ENCODE measurements around the gene PHAF1. TPM values are rescaled to one million over a fixed set of nuclear protein-coding genes. Genes with fewer than 3 reads are reported as not detected.

The PHAF1 gene
- total and polyA plus RNA-seq, 2 of the 8 experiments (the other 6 are each of a cell fraction or from before 2014, with no cell fraction given): 18.6 to 26.4 TPM

GRCh38 chr16:67181346-67181745 lies 71.6 kb downstream of the PHAF1 start:
- ChIA-PET CTCF (ENCODE audit: partially characterized antibody) (interaction anchor here (0.7 to 8.2 kb wide), 5 partner anchors 12 to 163 kb away, joined by 3 to 78 read pairs (median 3); partner anchors contain the start of genes FBXL8, HSF4 and TRADD), POLR2A (ENCODE audit: partially characterized antibody) (interaction anchor here (1.0 kb wide), 1 partner anchor 11 kb away, joined by 4 read pairs; the partner anchor contains the start of gene NOL3)
- DNase-seq (ENCODE audit: low read depth in 1 of 2, low spot score in 2 of 2) (no peak), FAIRE-seq (no peak)
- Histone ChIP-seq H3K23ac (ENCODE audit: insufficient read length) (no peak overlapping the region), H3K56ac (replicated peaks; ENCODE audit: insufficient read length, low read depth, low read length) (no peak overlapping the region), H3K4me3 (ENCODE audit: extremely low read depth in 1 of 4, insufficient read depth in 2 of 4, low read depth in 3 of 4, low read length in 4 of 4) (no peak overlapping the region), H3K9ac (replicated peaks in 1 of 4; ENCODE audit: extremely low read depth in 1 of 4, low read depth in 3 of 4, low read length in 3 of 4) (no peak overlapping the region), H3K4ac (replicated peaks; ENCODE audit: insufficient read length, low read depth, low read length) (no peak overlapping the region), H4K20me1 (replicated peaks in 1 of 2; ENCODE audit: control insufficient read depth in 1 of 2, insufficient read depth in 2 of 2, low read length in 2 of 2) (peaks cover 5 to 28% of the 10 kb centered on the region in 2 experiments), H2BK5ac (ENCODE audit: low read depth, low read length) (no peak overlapping the region), H4K8ac (ENCODE audit: extremely low read depth, insufficient read depth, low read length) (no peak overlapping the region), H4K5ac (ENCODE audit: insufficient read length, low read depth, low read length) (no peak overlapping the region), H2AFZ (ENCODE audit: low read length) (no peak overlapping the region), H3K18ac (ENCODE audit: extremely low read depth, low read length) (no peak overlapping the region), H3K14ac (ENCODE audit: insufficient read length) (no peak overlapping the region), H4K91ac (replicated peaks; ENCODE audit: insufficient read length, low read length) (no peak overlapping the region), H2BK12ac (ENCODE audit: low read depth, low read length) (no peak overlapping the region), H2BK15ac (ENCODE audit: low read length) (no peak overlapping the region), H3K79me2 (ENCODE audit: control insufficient read depth in 1 of 2, insufficient read depth in 2 of 2, low read length in 2 of 2) (peaks cover 0 to 5% of the 10 kb centered on the region in 2 experiments; a peak in 1 of 4 replicates), H3K36me3 (ENCODE audit: control insufficient read depth in 2 of 4, insufficient read depth in 4 of 4, low read length in 3 of 4) (no peaks in the 10 kb centered on the region; a peak in 1 of 8 replicates), H3K9me3 (ENCODE audit: insufficient read depth in 2 of 2, low read depth in 1 of 2, low read length in 1 of 2) (no peaks in the 10 kb centered on the region), H3K27ac (ENCODE audit: low read depth, low read length) (no peak overlapping the region), H3K79me1 (ENCODE audit: low read depth, low read length) (no peaks in the 10 kb centered on the region), H3K27me3 (replicated peaks in 1 of 4; ENCODE audit: control insufficient read depth in 3 of 4, extremely low read depth in 1 of 4, insufficient read depth in 3 of 4, low read length in 3 of 4) (peaks cover 14 to 44% (median 36%) of the 10 kb centered on the region in 4 experiments), H2BK120ac (replicated peaks; ENCODE audit: low read depth, low read length) (no peak overlapping the region), H3K4me1 (replicated peaks in 1 of 4; ENCODE audit: control insufficient read depth in 3 of 4, insufficient read depth in 4 of 4, low read length in 3 of 4) (peaks cover 0 to 25% (median 16%) of the 10 kb centered on the region in 4 experiments; a peak in 5 of 7 replicates), H3K4me2 (ENCODE audit: insufficient read depth in 1 of 2, low read depth in 2 of 2, low read length in 2 of 2) (no peak overlapping the region), H2AK5ac (ENCODE audit: low read depth, low read length) (no peak overlapping the region), H2BK20ac (ENCODE audit: low read length) (no peak overlapping the region), H3K23me2 (ENCODE audit: low read depth, low read length) (peaks cover 21% of the 10 kb centered on the region)
- 93% methylated on average over 2 of the region's 2 CpGs; no CpG with 5 or more reads in 1 of the 2 experiments for WGBS, 2 experiments (ENCODE audit: extremely low coverage in 1 of 2, insufficient coverage in 1 of 2, insufficient read length in 1 of 2, insufficient replicate concordance in 2 of 2, low coverage in 1 of 2, low lambda C conversion rate in 2 of 2, missing lambda C conversion rate in 1 of 2)
- no peak for TF ChIP-seq CTBP2 (IDR thresholded peaks at IDR 0.05; ENCODE audit: borderline replicate concordance, insufficient read depth, insufficient read length, low read length)

Measured in H1 (cell line).